RWPE2 (cell line): ENCODE measurements around the gene CLCN5.

Source experiments
- ATAC-seq: fragments of 200-7000 bp; cut with Tn5 transposase; 3 replicates; pipeline ENCODE4 v1.9.1; 2021; ENCODE audit warnings: low read depth
- DNase-seq: peaks from one replicate; pipeline ENCODE4 v3.0.0-alpha.2; 2020; ENCODE audit warnings: low spot score
- H3K27ac ChIP-seq: fragments of 450-650 bp; 2 replicates; pipeline ENCODE4 v1.5.1; 2017; ENCODE audit warnings: mild to moderate bottlenecking; ENCODE audit not compliant: poor library complexity, severe bottlenecking
- H3K27me3 ChIP-seq: fragments of 250-450 bp; sonication (Bioruptor Pico); 2 replicates; pipeline ENCODE4 v1.5.1; 2021; ENCODE audit warnings: mild to moderate bottlenecking, moderate library complexity; ENCODE audit not compliant: insufficient read depth, poor library complexity, severe bottlenecking
- H3K36me3 ChIP-seq: fragments of 250-450 bp; sonication (Bioruptor Pico); 2 replicates; pipeline ENCODE4 v1.5.1; 2020; ENCODE audit warnings: low read depth, mild to moderate bottlenecking, moderate library complexity
- H3K4me1 ChIP-seq: fragments of 250-450 bp; sonication (Bioruptor Pico); 2 replicates; pipeline ENCODE4 v1.5.1; 2021; ENCODE audit warnings: mild to moderate bottlenecking, moderate library complexity; ENCODE audit not compliant: insufficient read depth, poor library complexity, severe bottlenecking
- H3K4me3 ChIP-seq: fragments of 250-450 bp; sonication (Bioruptor Pico); 2 replicates; pipeline ENCODE4 v1.5.1; 2021; ENCODE audit warnings: mild to moderate bottlenecking, moderate library complexity; ENCODE audit not compliant: severe bottlenecking
- H3K9me3 ChIP-seq: fragments of 250-450 bp; sonication (Bioruptor Pico); 2 replicates; pipeline ENCODE4 v1.5.1; 2021; ENCODE audit warnings: mild to moderate bottlenecking, moderate library complexity; ENCODE audit not compliant: severe bottlenecking
- TF ChIP-seq, protein P1 (sequence below): fragments of 450-650 bp; IDR thresholded peaks from one replicate; pipeline ENCODE4 v1.5.1; 2017; ENCODE audit warnings: mild to moderate bottlenecking, moderate library complexity; ENCODE audit not compliant: poor library complexity, severe bottlenecking

The CLCN5 gene

DNA sequence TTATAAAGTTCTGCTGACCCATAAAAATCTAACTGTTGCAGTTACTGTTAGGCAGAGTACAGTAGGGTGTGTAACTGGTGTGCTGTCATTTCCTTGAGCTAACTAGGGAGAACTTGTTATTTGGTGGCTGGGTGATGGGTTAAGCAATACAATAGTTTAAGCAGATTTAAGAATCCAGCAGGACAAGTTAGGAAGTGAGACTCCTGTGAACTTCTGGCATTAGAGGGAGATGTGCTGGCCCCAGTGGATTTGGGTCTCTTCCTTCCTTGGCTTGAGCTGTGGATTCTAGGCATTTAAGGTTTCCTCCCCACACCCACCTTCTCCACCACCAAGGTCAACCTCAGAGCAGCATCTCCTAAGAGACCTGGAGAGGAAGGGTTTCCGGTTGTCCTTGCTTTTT lies 70.5 kb downstream of the CLCN5 start:
- TF ChIP-seq, protein P1, sequence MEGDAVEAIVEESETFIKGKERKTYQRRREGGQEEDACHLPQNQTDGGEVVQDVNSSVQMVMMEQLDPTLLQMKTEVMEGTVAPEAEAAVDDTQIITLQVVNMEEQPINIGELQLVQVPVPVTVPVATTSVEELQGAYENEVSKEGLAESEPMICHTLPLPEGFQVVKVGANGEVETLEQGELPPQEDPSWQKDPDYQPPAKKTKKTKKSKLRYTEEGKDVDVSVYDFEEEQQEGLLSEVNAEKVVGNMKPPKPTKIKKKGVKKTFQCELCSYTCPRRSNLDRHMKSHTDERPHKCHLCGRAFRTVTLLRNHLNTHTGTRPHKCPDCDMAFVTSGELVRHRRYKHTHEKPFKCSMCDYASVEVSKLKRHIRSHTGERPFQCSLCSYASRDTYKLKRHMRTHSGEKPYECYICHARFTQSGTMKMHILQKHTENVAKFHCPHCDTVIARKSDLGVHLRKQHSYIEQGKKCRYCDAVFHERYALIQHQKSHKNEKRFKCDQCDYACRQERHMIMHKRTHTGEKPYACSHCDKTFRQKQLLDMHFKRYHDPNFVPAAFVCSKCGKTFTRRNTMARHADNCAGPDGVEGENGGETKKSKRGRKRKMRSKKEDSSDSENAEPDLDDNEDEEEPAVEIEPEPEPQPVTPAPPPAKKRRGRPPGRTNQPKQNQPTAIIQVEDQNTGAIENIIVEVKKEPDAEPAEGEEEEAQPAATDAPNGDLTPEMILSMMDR: no peak
- no peak for DNase-seq

DNA sequence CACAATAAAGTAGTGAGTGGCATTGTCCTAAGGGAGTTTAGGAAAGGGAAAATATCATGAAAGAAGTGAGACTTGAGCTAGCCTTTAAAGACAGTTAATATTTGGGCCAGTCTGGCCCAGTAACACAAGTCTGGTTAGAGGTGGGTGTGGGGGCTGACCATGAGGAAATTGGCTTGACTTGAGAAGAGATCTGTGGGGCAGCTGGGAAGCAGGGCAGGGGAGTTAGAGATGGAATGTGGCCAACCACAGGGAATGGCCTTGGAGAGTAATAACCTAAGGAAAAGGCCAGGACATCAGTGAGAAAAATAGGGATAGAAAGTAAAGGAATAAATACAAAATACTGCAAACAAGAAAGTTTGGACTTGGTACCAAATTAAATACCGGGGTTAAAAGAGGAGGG lies 71.3 kb downstream of the CLCN5 start:
- Histone ChIP-seq H3K4me1 (no peaks in the 10 kb centered on the region), H3K27me3 (no peaks in the 10 kb centered on the region), H3K27ac (no peak overlapping the region), H3K9me3 (no peaks in the 10 kb centered on the region), H3K4me3 (no peak overlapping the region), H3K36me3 (no peaks in the 10 kb centered on the region)
- TF ChIP-seq, protein P1: no peak
- DNase-seq: no peak
- no peak for ATAC-seq

More for the DNA sequence above, 70.5 kb downstream of the CLCN5 start:
- Histone ChIP-seq H3K9me3 (no peaks in the 10 kb centered on the region), H3K4me1 (no peaks in the 10 kb centered on the region), H3K36me3 (no peaks in the 10 kb centered on the region), H3K27ac (no peak overlapping the region), H3K4me3 (no peak overlapping the region), H3K27me3 (no peaks in the 10 kb centered on the region)
- ATAC-seq: no peak

DNA sequence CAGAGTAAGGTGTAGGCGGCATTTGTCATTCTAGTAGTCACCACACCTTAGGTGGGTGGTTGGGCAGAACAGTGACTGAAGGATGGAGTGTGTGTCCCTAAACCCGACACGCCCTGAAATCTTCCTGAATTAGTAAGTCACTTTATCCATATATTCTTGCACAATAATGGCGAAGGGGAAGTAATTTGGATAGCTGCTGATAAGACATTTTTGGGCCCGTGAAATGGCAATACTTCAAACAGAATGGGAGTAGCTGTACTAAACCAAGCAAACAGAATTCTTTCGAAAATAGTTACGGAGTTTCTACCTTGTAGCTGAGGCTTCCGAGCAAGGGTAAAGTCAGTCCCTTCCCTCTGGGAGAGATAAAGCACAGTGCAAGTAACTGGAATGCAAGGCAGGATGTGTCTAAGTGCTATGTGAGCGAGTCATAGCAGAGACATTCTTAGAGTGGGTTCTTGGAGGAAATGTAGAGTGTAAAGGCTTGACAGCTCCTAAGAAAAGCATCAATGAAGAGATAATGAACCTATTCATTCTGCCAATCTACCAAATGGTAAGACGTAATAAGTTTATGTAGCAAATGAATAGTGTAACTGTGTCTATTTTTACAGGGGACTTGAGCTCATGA lies 72.8 kb downstream of the CLCN5 start:
- Histone ChIP-seq H3K36me3 (no peaks in the 10 kb centered on the region), H3K27me3 (no peaks in the 10 kb centered on the region), H3K27ac (peak overlapping the region; percentile 5), H3K4me1 (no peaks in the 10 kb centered on the region), H3K4me3 (no peak overlapping the region), H3K9me3 (no peaks in the 10 kb centered on the region)
- no peak for DNase-seq
- peak; percentile 68 for ATAC-seq
- TF ChIP-seq, protein P1: no peak

DNA sequence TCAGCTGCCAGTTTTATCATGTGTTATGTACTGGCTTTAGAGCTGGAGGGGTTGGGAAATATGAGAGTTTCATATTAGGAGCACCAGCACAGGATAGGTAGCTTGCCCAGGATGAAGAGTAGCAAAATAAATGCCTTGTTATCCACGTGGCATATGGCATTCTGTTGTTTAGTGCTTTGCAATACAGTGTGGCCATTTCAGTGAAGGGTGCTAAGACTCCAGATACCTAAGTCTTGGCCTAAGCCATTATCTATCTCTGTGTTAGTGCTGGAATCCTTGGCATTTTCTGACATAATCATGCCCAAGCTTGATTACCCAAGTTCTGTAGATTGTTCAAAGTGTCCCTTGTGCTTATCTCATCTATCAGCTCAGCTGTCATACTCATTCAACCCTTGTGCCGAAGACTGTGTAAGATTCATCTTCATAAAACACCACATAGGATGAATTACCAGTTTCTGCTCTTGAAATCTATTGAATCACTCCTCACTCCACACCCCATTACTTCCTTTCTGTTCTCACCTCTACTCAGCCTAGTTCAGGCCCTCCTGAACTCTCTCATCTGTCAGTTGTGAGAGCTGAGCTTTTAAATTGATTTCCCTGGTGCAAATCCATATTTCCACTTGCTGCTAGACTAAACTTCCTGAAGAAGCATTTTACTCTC lies 73.5 kb downstream of the CLCN5 start:
- Histone ChIP-seq H3K9me3 (no peaks in the 10 kb centered on the region), H3K4me3 (no peak overlapping the region), H3K36me3 (no peaks in the 10 kb centered on the region), H3K4me1 (no peaks in the 10 kb centered on the region), H3K27me3 (no peaks in the 10 kb centered on the region), H3K27ac (peak overlapping the region; percentile 5)
- TF ChIP-seq, protein P1: no peak
- ATAC-seq: no peak
- no peak for DNase-seq

DNA sequence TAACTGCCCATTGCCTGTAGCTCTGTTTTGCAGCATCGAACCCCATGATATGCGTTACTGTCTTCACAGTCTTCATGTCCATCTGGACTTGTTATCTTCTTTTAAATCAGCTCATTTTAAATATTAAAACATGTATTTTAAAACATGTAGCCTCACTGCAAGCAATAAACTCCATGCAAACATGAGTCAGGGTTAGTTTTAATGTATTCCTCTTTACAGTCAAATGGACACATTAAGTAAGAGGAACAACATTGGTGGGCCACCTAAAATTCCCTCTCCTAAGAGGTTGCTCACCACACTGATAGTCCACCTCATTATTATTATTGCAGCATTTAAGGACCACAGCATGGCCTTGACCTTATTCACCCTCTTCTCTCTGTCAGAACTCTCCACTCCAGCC lies 74.1 kb downstream of the CLCN5 start:
- Histone ChIP-seq H3K9me3 (no peaks in the 10 kb centered on the region), H3K4me1 (no peaks in the 10 kb centered on the region), H3K27me3 (no peaks in the 10 kb centered on the region), H3K4me3 (no peak overlapping the region), H3K36me3 (no peaks in the 10 kb centered on the region), H3K27ac (no peak overlapping the region)
- ATAC-seq: no peak
- TF ChIP-seq, protein P1: no peak
- no peak for DNase-seq
